Panc1 (cell line): ENCODE data around the gene CORO2B. TPM values are rescaled to one million over a fixed set of nuclear protein-coding genes. Genes with fewer than 3 reads are reported as not detected.

Source experiments
- ATAC-seq: fragments of 200-7000 bp; cut with Tn5 transposase; 2 replicates; pipeline ENCODE4 v1.9.1; 2020; ENCODE audit warnings: mild to moderate bottlenecking, moderate library complexity
- BruUV-seq: library from RNA; stranded (reverse); fragments of 400-500 nt; replicated peaks from 2 replicates; lab custom pipeline; 2021; lab: Mats Ljungman, UMichigan
- CTCF ChIA-PET: fragments of 300-600 bp; sonication (Branson Sonifier 250); formaldehyde crosslinking; loops from one replicate; lab custom pipeline; 2022; ENCODE audit warnings: antibody characterized with exemption; lab: Charles Lee
- POLR2A ChIA-PET: fragments of 300-600 bp; sonication (Branson Sonifier 250); formaldehyde crosslinking; loops from one replicate; lab custom pipeline; 2022; ENCODE audit warnings: antibody characterized with exemption; lab: Charles Lee
- DNase-seq: peaks from one replicate; pipeline ENCODE4 v3.0.0-alpha.2; 2010; ENCODE audit warnings: low read depth, low spot score
- H3K27ac ChIP-seq: 2 replicates; pipeline ENCODE4 v1.5.1; 2011; ENCODE audit warnings: mild to moderate bottlenecking, low read length, inconsistent platforms
- H3K27me3 ChIP-seq: fragments of 200-500 bp; sonication (Bioruptor generic); 2 replicates; pipeline ENCODE4 v1.6.0; 2014; ENCODE audit warnings: low read length, inconsistent platforms; ENCODE audit not compliant: control insufficient read depth, insufficient read depth
- H3K36me3 ChIP-seq: fragments of 200-500 bp; sonication (Bioruptor generic); 2 replicates; pipeline ENCODE4 v1.5.1; 2014; ENCODE audit warnings: inconsistent platforms, mild to moderate bottlenecking, low read length, moderate library complexity; ENCODE audit not compliant: control insufficient read depth, insufficient read depth
- H3K4me1 ChIP-seq: 2 replicates; pipeline ENCODE4 v1.5.1; 2011; ENCODE audit warnings: inconsistent platforms, mild to moderate bottlenecking, low read length, moderate library complexity; ENCODE audit not compliant: control insufficient read depth, insufficient read depth
- H3K4me3 ChIP-seq, 2 experiments: 2 replicates each; pipeline ENCODE4 v1.5.1; 2011 to 2012; ENCODE audit warnings: low read depth in 2 of 2, low read length in 2 of 2, mild to moderate bottlenecking in 2 of 2, inconsistent platforms in 1 of 2, moderate library complexity in 1 of 2
- H3K9me3 ChIP-seq: fragments of 200-500 bp; sonication (Bioruptor generic); 2 replicates; pipeline ENCODE4 v1.5.1; 2014; ENCODE audit warnings: low read depth, mild to moderate bottlenecking, inconsistent platforms, low read length, moderate library complexity; ENCODE audit not compliant: control insufficient read depth, insufficient read depth
- POLR2AphosphoS5 ChIP-seq: IDR thresholded peaks from 2 replicates; pipeline ENCODE4 v1.6.1; 2012; ENCODE audit warnings: mild to moderate bottlenecking, low read depth, low read length, moderate library complexity
- SIN3A ChIP-seq: IDR thresholded peaks from 2 replicates; pipeline ENCODE4 v1.6.1; 2012; ENCODE audit warnings: low read depth, mild to moderate bottlenecking, low read length, moderate library complexity, borderline replicate concordance; ENCODE audit not compliant: insufficient read depth
- TCF7L2 ChIP-seq: IDR thresholded peaks from 2 replicates; pipeline ENCODE4 v1.6.1; 2011; ENCODE audit warnings: mild to moderate bottlenecking, low read depth, low read length, inconsistent platforms
- in situ Hi-C: cut with HindIII; loops from 2 replicates; pipeline ENCODE4 v1.10.0; 2016; ENCODE audit warnings: low sequenced_read_pairs, low pct_unique_long_range_greater_than_20kb
- intact Hi-C: fragments of 100-400 bp; cut with micrococcal nuclease; formaldehyde crosslinking; loops from one replicate; pipeline ENCODE4 v1.10.0; 2022; ENCODE audit not compliant: unreplicated experiment
- total RNA-seq: library from RNA; stranded (reverse); gene quantifications from one replicate; pipeline ENCODE4 v1.2.1, GENCODE V29; 2021; ENCODE audit not compliant: unreplicated experiment
- TF ChIP-seq, protein P1 (sequence below), 2 experiments: IDR thresholded peaks; 2 replicates each; pipeline ENCODE4 v1.6.1; 2011 to 2012; ENCODE audit warnings: low read depth in 2 of 2, control low read depth in 1 of 2, low read length in 1 of 2, mild to moderate bottlenecking in 1 of 2, moderate library complexity in 1 of 2; ENCODE audit not compliant: insufficient read depth in 1 of 2
- TF ChIP-seq, protein P2 (sequence below): fragments of 450-650 bp; IDR thresholded peaks from 2 replicates; pipeline ENCODE4 v1.5.1; 2017; ENCODE audit warnings: mild to moderate bottlenecking

The CORO2B gene
- total RNA-seq, 1 experiment from 2014 or later, result 0.36 TPM

GRCh38 chr15:68666812-68667450, 88.1 kb downstream of the CORO2B start:
- in situ Hi-C loops, result no loop called here
- Histone ChIP-seq H3K27me3 (no peaks in the 10 kb centered on the region), H3K4me3 (no peak overlapping the region), H3K27ac (no peak overlapping the region), H3K9me3 (no peaks in the 10 kb centered on the region), H3K4me1 (no peaks in the 10 kb centered on the region), H3K36me3 (no peaks in the 10 kb centered on the region)
- intact Hi-C loops, result no loop called here
- ChIA-PET POLR2A (no interaction called here), CTCF (no interaction called here)
- no TSS peak for BruUV-seq
- TF ChIP-seq, protein P1, sequence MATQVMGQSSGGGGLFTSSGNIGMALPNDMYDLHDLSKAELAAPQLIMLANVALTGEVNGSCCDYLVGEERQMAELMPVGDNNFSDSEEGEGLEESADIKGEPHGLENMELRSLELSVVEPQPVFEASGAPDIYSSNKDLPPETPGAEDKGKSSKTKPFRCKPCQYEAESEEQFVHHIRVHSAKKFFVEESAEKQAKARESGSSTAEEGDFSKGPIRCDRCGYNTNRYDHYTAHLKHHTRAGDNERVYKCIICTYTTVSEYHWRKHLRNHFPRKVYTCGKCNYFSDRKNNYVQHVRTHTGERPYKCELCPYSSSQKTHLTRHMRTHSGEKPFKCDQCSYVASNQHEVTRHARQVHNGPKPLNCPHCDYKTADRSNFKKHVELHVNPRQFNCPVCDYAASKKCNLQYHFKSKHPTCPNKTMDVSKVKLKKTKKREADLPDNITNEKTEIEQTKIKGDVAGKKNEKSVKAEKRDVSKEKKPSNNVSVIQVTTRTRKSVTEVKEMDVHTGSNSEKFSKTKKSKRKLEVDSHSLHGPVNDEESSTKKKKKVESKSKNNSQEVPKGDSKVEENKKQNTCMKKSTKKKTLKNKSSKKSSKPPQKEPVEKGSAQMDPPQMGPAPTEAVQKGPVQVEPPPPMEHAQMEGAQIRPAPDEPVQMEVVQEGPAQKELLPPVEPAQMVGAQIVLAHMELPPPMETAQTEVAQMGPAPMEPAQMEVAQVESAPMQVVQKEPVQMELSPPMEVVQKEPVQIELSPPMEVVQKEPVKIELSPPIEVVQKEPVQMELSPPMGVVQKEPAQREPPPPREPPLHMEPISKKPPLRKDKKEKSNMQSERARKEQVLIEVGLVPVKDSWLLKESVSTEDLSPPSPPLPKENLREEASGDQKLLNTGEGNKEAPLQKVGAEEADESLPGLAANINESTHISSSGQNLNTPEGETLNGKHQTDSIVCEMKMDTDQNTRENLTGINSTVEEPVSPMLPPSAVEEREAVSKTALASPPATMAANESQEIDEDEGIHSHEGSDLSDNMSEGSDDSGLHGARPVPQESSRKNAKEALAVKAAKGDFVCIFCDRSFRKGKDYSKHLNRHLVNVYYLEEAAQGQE (IDR thresholded peaks at IDR 0.05; ENCODE audit: insufficient read depth in 1 of 2, low read depth in 2 of 2, low read length in 1 of 2), result no peak
- no peak for TF ChIP-seq TCF7L2
- no peak for TF ChIP-seq POLR2AphosphoS5
- TF ChIP-seq SIN3A, result no peak
- TF ChIP-seq, protein P2, sequence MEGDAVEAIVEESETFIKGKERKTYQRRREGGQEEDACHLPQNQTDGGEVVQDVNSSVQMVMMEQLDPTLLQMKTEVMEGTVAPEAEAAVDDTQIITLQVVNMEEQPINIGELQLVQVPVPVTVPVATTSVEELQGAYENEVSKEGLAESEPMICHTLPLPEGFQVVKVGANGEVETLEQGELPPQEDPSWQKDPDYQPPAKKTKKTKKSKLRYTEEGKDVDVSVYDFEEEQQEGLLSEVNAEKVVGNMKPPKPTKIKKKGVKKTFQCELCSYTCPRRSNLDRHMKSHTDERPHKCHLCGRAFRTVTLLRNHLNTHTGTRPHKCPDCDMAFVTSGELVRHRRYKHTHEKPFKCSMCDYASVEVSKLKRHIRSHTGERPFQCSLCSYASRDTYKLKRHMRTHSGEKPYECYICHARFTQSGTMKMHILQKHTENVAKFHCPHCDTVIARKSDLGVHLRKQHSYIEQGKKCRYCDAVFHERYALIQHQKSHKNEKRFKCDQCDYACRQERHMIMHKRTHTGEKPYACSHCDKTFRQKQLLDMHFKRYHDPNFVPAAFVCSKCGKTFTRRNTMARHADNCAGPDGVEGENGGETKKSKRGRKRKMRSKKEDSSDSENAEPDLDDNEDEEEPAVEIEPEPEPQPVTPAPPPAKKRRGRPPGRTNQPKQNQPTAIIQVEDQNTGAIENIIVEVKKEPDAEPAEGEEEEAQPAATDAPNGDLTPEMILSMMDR, result no peak
- no peak for ATAC-seq
- DNase-seq, result no peak

GRCh38 chr15:68667800-68668625, 89.2 kb downstream of the CORO2B start:
- POLR2A ChIA-PET, result no interaction called here
- CTCF ChIA-PET, result no interaction called here
- DNase-seq (no peak), ATAC-seq (no peak)
- BruUV-seq, result no TSS peak
- TF ChIP-seq POLR2AphosphoS5, result no peak
- TF ChIP-seq, protein P1 (IDR thresholded peaks at IDR 0.05; ENCODE audit: insufficient read depth in 1 of 2, low read depth in 2 of 2, low read length in 1 of 2), result no peak
- TF ChIP-seq, protein P2, result no peak
- TF ChIP-seq TCF7L2, result no peak
- no peak for TF ChIP-seq SIN3A
- intact Hi-C loops (no loop called here), in situ Hi-C loops (no loop called here)
- Histone ChIP-seq H3K4me3 (no peak overlapping the region), H3K36me3 (no peaks in the 10 kb centered on the region), H3K4me1 (no peaks in the 10 kb centered on the region), H3K27ac (no peak overlapping the region), H3K27me3 (no peaks in the 10 kb centered on the region), H3K9me3 (no peaks in the 10 kb centered on the region)
